Activated CD4-positive, alpha-beta T cell treated with anti-CD3 and anti-CD28 coated beads for 1 hour (primary cell): ENCODE measurements around the gene PCSK6.
"Not testable (repeated sequence)": the region's sequence is repeated elsewhere in the genome, so short reads cannot be mapped to it uniquely, and the experiment has no call there.

Experiments
- DNase-seq: peaks from one replicate; pipeline ENCODE4 v3.0.0-alpha.2; 2020

The PCSK6 gene

GRCh38 chr15:101459579-101460300, 29.8 kb downstream of the PCSK6 start:
- no peak for DNase-seq

GRCh38 chr15:101458908-101459578, 30.5 kb downstream of the PCSK6 start:
- no peak for DNase-seq

GRCh38 chr15:101458158-101458900, 31.2 kb downstream of the PCSK6 start:
- no peak for DNase-seq

- DNase-seq: no peak
Measured at GRCh38 chr15:101457696-101458095, 31.8 kb downstream of the PCSK6 start.

- no peak for DNase-seq
Measured at GRCh38 chr15:101456057-101456739, 33.3 kb downstream of the PCSK6 start.

- no peak for DNase-seq
Measured at GRCh38 chr15:101455291-101456025, 34.0 kb downstream of the PCSK6 start.

- DNase-seq: not testable (repeated sequence)
Measured at GRCh38 chr15:101454781-101455180, 34.7 kb downstream of the PCSK6 start.

- DNase-seq: no peak
Measured at GRCh38 chr15:101454365-101454764, 35.1 kb downstream of the PCSK6 start.

- no peak for DNase-seq
Measured at GRCh38 chr15:101453123-101454120, 36.1 kb downstream of the PCSK6 start.

GRCh38 chr15:101452572-101452971, 36.9 kb downstream of the PCSK6 start:
- DNase-seq: no peak

- no peak for DNase-seq
Measured at GRCh38 chr15:101451846-101452245, 37.7 kb downstream of the PCSK6 start.

- DNase-seq: no peak
Measured at GRCh38 chr15:101451266-101451799, 38.2 kb downstream of the PCSK6 start.

- no peak for DNase-seq
Measured at GRCh38 chr15:101450403-101451265, 38.9 kb downstream of the PCSK6 start.

GRCh38 chr15:101449471-101450402, 39.8 kb downstream of the PCSK6 start:
- DNase-seq: no peak

- DNase-seq: no peak
Measured at GRCh38 chr15:101448336-101448735, 41.2 kb downstream of the PCSK6 start.

- DNase-seq: no peak
Measured at GRCh38 chr15:101447561-101448071, 41.9 kb downstream of the PCSK6 start.

GRCh38 chr15:101447168-101447533, 42.4 kb downstream of the PCSK6 start:
- no peak for DNase-seq

- no peak for DNase-seq
Measured at GRCh38 chr15:101446518-101447167, 42.9 kb downstream of the PCSK6 start.
